H1 (cell line): Measurements from ENCODE around the gene CCDC78. TPM values are rescaled to one million over a fixed set of nuclear protein-coding genes. Genes with fewer than 3 reads are reported as not detected.

Source experiments
- CEBPB ChIP-seq: IDR thresholded peaks from 2 replicates; pipeline ENCODE4 v1.6.1; 2012; ENCODE audit warnings: low read depth, low read length
- E2F6 ChIP-seq: IDR thresholded peaks from 2 replicates; pipeline ENCODE4 v1.6.1; 2012; ENCODE audit warnings: inconsistent platforms
- HDAC2 ChIP-seq, 2 experiments: fragments of 300-600 bp in 1 of 2; sonication (generic) in 1 of 2; IDR thresholded peaks; 2 replicates each; pipeline ENCODE4 v1.6.1; 2011 to 2012; ENCODE audit warnings: low read depth in 2 of 2, low read length in 2 of 2, mild to moderate bottlenecking in 2 of 2, moderate library complexity in 2 of 2, borderline replicate concordance in 1 of 2, inconsistent platforms in 1 of 2
- JUND ChIP-seq: IDR thresholded peaks from 2 replicates; pipeline ENCODE4 v1.6.1; 2011; ENCODE audit warnings: mild to moderate bottlenecking, improper control_type of control experiment, low read length
- KDM1A ChIP-seq: fragments of 200-600, 300-600 bp; sonication (generic); IDR thresholded peaks from 2 replicates; pipeline ENCODE4 v1.7.1; 2016; ENCODE audit warnings: mild to moderate bottlenecking, low read length, borderline replicate concordance
- NANOG ChIP-seq: IDR thresholded peaks from 2 replicates; pipeline ENCODE4 v1.6.1; 2011; ENCODE audit warnings: low read length, low read depth, mild to moderate bottlenecking, inconsistent platforms; ENCODE audit not compliant: insufficient read depth, poor library complexity, severe bottlenecking
- RNF2 ChIP-seq: fragments of 200-900, 300-1000 bp; sonication (generic); IDR thresholded peaks from 2 replicates; pipeline ENCODE4 v1.7.1; 2016; ENCODE audit warnings: borderline replicate concordance, low read depth, mild to moderate bottlenecking, antibody characterized with exemption, low read length; ENCODE audit not compliant: poor library complexity, severe bottlenecking; ENCODE audit errors: missing control alignments
- TAF1 ChIP-seq: IDR thresholded peaks from 2 replicates; pipeline ENCODE4 v1.6.1; 2011; ENCODE audit warnings: mild to moderate bottlenecking, low read depth, low read length
- polyA plus RNA-seq, 7 experiments: library from polyadenylated mRNA; depleted of rRNA in 3 of 7; stranded (reverse) in 5 of 7; unstranded in 2 of 7; fragments of >200 nt in 5 of 7; fragments of 200-250 nt in 2 of 7; gene quantifications; 1 replicate in 5 of 7; 2 replicates in 1 of 7; 4 replicates in 1 of 7; pipeline versions ENCODE4 v1.2.1 to v1.2.3, GENCODE V29; 2011 to 2013; ENCODE audit warnings: missing spikeins in 2 of 7, mixed read lengths in 2 of 7
- total RNA-seq: library from RNA; stranded (reverse); fragmentation: NEBNext Ultra II Directional; extraction: Animal tissue kit (Norgen Biotek cat#: 25700); gene quantifications from 2 replicates; pipeline ENCODE4 v1.2.1, GENCODE V29; 2021
- TF ChIP-seq, protein P1 (sequence below): fragments of 300-600 bp; sonication (generic); IDR thresholded peaks from 2 replicates; pipeline ENCODE4 v1.7.1; 2012; ENCODE audit warnings: low read length, moderate library complexity, mild to moderate bottlenecking, inconsistent platforms; ENCODE audit not compliant: insufficient replicate concordance

The CCDC78 gene
- total and polyA plus RNA-seq, 2 of the 8 experiments (the other 6 are each of a cell fraction or from before 2014, with no cell fraction given): 7.1 to 8.5 TPM

DNA sequence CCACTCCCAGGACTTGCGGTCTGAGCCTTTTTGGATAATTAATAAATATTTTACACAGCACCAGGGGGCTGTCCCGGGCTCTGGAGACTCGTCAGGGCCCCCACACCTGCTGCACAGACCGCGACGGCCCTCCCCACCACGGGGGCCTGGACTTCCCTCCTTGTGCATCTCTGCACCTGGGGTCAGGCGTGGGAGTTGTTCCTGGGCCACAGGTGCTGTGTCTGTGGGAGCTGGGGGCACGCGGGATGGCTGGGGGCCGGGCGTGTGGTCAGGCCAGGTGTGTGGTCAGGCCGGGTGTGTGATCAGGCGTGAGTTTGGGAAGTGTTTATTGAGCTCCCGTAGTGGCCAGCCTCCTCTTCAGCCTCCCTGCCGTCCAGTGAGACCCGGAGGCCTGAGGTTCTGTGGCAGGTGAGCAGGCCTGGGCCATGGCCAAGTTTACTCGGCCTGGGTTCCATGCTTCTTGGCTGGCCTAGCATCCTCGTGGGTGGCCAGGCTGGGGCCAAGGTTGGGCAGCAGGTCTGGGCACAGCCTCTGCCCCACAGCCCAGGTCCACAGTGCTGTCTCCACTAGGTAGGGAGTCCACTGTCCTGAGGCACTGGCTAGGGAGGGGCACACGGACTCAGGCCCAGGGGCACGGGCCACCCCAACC is 47.9 kb downstream of the CCDC78 start (continued):
- TF ChIP-seq, protein P1, sequence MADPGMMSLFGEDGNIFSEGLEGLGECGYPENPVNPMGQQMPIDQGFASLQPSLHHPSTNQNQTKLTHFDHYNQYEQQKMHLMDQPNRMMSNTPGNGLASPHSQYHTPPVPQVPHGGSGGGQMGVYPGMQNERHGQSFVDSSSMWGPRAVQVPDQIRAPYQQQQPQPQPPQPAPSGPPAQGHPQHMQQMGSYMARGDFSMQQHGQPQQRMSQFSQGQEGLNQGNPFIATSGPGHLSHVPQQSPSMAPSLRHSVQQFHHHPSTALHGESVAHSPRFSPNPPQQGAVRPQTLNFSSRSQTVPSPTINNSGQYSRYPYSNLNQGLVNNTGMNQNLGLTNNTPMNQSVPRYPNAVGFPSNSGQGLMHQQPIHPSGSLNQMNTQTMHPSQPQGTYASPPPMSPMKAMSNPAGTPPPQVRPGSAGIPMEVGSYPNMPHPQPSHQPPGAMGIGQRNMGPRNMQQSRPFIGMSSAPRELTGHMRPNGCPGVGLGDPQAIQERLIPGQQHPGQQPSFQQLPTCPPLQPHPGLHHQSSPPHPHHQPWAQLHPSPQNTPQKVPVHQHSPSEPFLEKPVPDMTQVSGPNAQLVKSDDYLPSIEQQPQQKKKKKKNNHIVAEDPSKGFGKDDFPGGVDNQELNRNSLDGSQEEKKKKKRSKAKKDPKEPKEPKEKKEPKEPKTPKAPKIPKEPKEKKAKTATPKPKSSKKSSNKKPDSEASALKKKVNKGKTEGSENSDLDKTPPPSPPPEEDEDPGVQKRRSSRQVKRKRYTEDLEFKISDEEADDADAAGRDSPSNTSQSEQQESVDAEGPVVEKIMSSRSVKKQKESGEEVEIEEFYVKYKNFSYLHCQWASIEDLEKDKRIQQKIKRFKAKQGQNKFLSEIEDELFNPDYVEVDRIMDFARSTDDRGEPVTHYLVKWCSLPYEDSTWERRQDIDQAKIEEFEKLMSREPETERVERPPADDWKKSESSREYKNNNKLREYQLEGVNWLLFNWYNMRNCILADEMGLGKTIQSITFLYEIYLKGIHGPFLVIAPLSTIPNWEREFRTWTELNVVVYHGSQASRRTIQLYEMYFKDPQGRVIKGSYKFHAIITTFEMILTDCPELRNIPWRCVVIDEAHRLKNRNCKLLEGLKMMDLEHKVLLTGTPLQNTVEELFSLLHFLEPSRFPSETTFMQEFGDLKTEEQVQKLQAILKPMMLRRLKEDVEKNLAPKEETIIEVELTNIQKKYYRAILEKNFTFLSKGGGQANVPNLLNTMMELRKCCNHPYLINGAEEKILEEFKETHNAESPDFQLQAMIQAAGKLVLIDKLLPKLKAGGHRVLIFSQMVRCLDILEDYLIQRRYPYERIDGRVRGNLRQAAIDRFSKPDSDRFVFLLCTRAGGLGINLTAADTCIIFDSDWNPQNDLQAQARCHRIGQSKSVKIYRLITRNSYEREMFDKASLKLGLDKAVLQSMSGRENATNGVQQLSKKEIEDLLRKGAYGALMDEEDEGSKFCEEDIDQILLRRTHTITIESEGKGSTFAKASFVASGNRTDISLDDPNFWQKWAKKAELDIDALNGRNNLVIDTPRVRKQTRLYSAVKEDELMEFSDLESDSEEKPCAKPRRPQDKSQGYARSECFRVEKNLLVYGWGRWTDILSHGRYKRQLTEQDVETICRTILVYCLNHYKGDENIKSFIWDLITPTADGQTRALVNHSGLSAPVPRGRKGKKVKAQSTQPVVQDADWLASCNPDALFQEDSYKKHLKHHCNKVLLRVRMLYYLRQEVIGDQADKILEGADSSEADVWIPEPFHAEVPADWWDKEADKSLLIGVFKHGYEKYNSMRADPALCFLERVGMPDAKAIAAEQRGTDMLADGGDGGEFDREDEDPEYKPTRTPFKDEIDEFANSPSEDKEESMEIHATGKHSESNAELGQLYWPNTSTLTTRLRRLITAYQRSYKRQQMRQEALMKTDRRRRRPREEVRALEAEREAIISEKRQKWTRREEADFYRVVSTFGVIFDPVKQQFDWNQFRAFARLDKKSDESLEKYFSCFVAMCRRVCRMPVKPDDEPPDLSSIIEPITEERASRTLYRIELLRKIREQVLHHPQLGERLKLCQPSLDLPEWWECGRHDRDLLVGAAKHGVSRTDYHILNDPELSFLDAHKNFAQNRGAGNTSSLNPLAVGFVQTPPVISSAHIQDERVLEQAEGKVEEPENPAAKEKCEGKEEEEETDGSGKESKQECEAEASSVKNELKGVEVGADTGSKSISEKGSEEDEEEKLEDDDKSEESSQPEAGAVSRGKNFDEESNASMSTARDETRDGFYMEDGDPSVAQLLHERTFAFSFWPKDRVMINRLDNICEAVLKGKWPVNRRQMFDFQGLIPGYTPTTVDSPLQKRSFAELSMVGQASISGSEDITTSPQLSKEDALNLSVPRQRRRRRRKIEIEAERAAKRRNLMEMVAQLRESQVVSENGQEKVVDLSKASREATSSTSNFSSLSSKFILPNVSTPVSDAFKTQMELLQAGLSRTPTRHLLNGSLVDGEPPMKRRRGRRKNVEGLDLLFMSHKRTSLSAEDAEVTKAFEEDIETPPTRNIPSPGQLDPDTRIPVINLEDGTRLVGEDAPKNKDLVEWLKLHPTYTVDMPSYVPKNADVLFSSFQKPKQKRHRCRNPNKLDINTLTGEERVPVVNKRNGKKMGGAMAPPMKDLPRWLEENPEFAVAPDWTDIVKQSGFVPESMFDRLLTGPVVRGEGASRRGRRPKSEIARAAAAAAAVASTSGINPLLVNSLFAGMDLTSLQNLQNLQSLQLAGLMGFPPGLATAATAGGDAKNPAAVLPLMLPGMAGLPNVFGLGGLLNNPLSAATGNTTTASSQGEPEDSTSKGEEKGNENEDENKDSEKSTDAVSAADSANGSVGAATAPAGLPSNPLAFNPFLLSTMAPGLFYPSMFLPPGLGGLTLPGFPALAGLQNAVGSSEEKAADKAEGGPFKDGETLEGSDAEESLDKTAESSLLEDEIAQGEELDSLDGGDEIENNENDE: no peak
- no peak for TF ChIP-seq E2F6
- no peak for TF ChIP-seq CEBPB
- no peak for TF ChIP-seq HDAC2 (IDR thresholded peaks at IDR 0.05; ENCODE audit: borderline replicate concordance in 1 of 2, low read depth in 2 of 2, low read length in 2 of 2)
- no peak for TF ChIP-seq TAF1
- no peak for TF ChIP-seq NANOG
- no peak for TF ChIP-seq JUND
- no peak for TF ChIP-seq RNF2
- TF ChIP-seq KDM1A: no peak
